Psoas muscle (tissue), 8 donors: ENCODE data around the gene CELF4. TPM values are rescaled to one million over a fixed set of nuclear protein-coding genes. Genes with fewer than 3 reads are reported as not detected.
A peak's percentile ranks its signal among the peaks of the same experiment; 100 is the strongest.

Experiments
- ATAC-seq, 4 donors: fragments of 200-7000 bp; cut with Tn5 transposase; one replicate each; pipeline ENCODE4 v1.9.1; 2020; ENCODE audit warnings: moderate library complexity in 3 of 4, mild to moderate bottlenecking in 2 of 4
- DNase-seq, 2 donors: peaks; one replicate each; pipeline ENCODE4 v3.0.0-alpha.2; 2020
- H3K27ac ChIP-seq: fragments of 200-600 bp; one replicate; pipeline ENCODE4 v1.8.0; 2022
- H3K27me3 ChIP-seq, 3 donors: fragments of 200-600 bp in 1 of 3; one replicate each; pipeline versions ENCODE4 v1.6.1 to v1.8.0; 2013 to 2022; ENCODE audit warnings: low read length in 2 of 3, mild to moderate bottlenecking in 2 of 3, moderate library complexity in 1 of 3; ENCODE audit not compliant: insufficient read depth in 3 of 3
- H3K36me3 ChIP-seq, 2 donors: fragments of 200-600 bp in 1 of 2; one replicate each; pipeline versions ENCODE4 v1.6.1 to v1.8.0; 2013 to 2022; ENCODE audit warnings: low read depth in 1 of 2, mild to moderate bottlenecking in 1 of 2, moderate library complexity in 1 of 2; ENCODE audit not compliant: insufficient read depth in 1 of 2
- H3K4me1 ChIP-seq: fragments of 200-600 bp; one replicate; pipeline ENCODE4 v1.8.0; 2022
- H3K4me3 ChIP-seq: fragments of 200-600 bp; one replicate; pipeline ENCODE4 v1.8.0; 2022; ENCODE audit warnings: mild to moderate bottlenecking
- H3K9me3 ChIP-seq: fragments of 200-600 bp; one replicate; pipeline ENCODE4 v1.8.0; 2022
- CTCF ChIP-seq: fragments of 200-600 bp; IDR thresholded peaks from one replicate; pipeline ENCODE4 v1.8.0; 2022; ENCODE audit warnings: antibody characterized with exemption
- WGBS, 3 donors: extraction: QIAGEN DNeasy Blood & Tissue Kit; methylation state at CpG; one replicate each; pipeline versions ENCODE4 v1.1.6 to v1.1.7; 2013; 5-methylcytosine and 5-hydroxymethylcytosine counted together
- intact Hi-C, 2 donors: fragments of 100-400 bp; cut with DNase I; formaldehyde crosslinking; loops; one replicate each; pipeline versions ENCODE4 v1.11.0 to v1.14.2; 2022
- polyA plus RNA-seq, 3 donors: library from polyadenylated mRNA; stranded (reverse); fragments of 200-250 nt; gene quantifications; one replicate each; pipeline ENCODE4 v1.2.3, GENCODE V29; 2013
- total RNA-seq, 4 donors: library from RNA; stranded (reverse); fragmentation: NEBNext Ultra II Directional in 2 of 4; extraction: Animal tissue kit (Norgen Biotek cat#: 25700) in 2 of 4; gene quantifications; one replicate each; pipeline versions ENCODE4 v1.2.1 to v1.2.4, GENCODE V29; 2021 to 2023
- donor health status: healthy with polysubstance abuse.
- donor health status: DM: no; HTN: no; CAD: no; lungs with moderate emphysema.
- donor health status: Bipolar disorder and iron deficiency.
- donor health status: healthy.
- donor health status: DM: yes; HTN: yes; CAD: no.
- donor health status: DM: no; HTN: no; CAD: no.
- donor health status: DM: no; HTN: no; CAD: no.
- donor health status: DM: yes; HTN: yes; CAD: no.

Gene CELF4
- total and polyA plus RNA-seq, 7 donors = 0.17 to 0.28 (median 0.17) TPM; not detected in 3

- H3K27ac ChIP-seq = no peak overlapping the region
- no peak for ATAC-seq
- H3K9me3 ChIP-seq = no peaks in the 10 kb centered on the region
- H3K4me1 ChIP-seq = no peaks in the 10 kb centered on the region
- peaks cover 0 to 59% (median 5%) of the 10 kb centered on the region in 3 donors for H3K27me3 ChIP-seq
- no peak for DNase-seq
- H3K36me3 ChIP-seq = no peaks in the 10 kb centered on the region
- intact Hi-C loops = loop anchor here in 1 of 2 donors (5.0 kb wide), 1 partner anchor 56 kb away; no protein-coding TSS in a partner anchor
- no peak overlapping the region for H3K4me3 ChIP-seq
- WGBS, 3 donors = 75 to 84% (median 80%) methylated on average over 4 of the region's 4 CpGs
- TF ChIP-seq CTCF = no peak
Observed at GRCh38 chr18:37543321-37543720, 22.3 kb downstream of the CELF4 start.

GRCh38 chr18:37541517-37541916 lies 24.1 kb downstream of the CELF4 start:
- DNase-seq (peak in 1 of 2 donors; percentile 22), ATAC-seq (no peak)
- Histone ChIP-seq H3K27ac (no peak overlapping the region), H3K36me3 (no peaks in the 10 kb centered on the region), H3K27me3 (peaks cover 0 to 70% (median 5%) of the 10 kb centered on the region in 3 donors), H3K4me3 (no peak overlapping the region), H3K4me1 (no peaks in the 10 kb centered on the region), H3K9me3 (no peaks in the 10 kb centered on the region)
- 76 to 79% (median 76%) methylated on average over 7 of the region's 7 CpGs for WGBS, 3 donors
- intact Hi-C loops = loop anchor here in 1 of 2 donors (5.0 kb wide), 1 partner anchor 54 kb away; no protein-coding TSS in a partner anchor
- no peak for TF ChIP-seq CTCF

- H3K4me1 ChIP-seq = no peaks in the 10 kb centered on the region
- no peak for TF ChIP-seq CTCF
- ATAC-seq (no peak), DNase-seq (peak in 1 of 2 donors; percentile 20)
- H3K36me3 ChIP-seq = no peaks in the 10 kb centered on the region
- WGBS, 3 donors = 39 to 53% (median 41%) methylated on average over 9 of the region's 9 CpGs
- intact Hi-C loops = loop anchor here in 1 of 2 donors (5.0 kb wide), 1 partner anchor 53 kb away; no protein-coding TSS in a partner anchor
- H3K27ac ChIP-seq = no peak overlapping the region
- H3K9me3 ChIP-seq = no peaks in the 10 kb centered on the region
- H3K27me3 ChIP-seq = peaks cover 0 to 75% (median 5%) of the 10 kb centered on the region in 3 donors
- H3K4me3 ChIP-seq = no peak overlapping the region
Observed at GRCh38 chr18:37540424-37541138, 25.0 kb downstream of the CELF4 start.

- H3K27ac ChIP-seq = no peak overlapping the region
- H3K9me3 ChIP-seq = no peaks in the 10 kb centered on the region
- H3K36me3 ChIP-seq = no peaks in the 10 kb centered on the region
- ATAC-seq (no peak), DNase-seq (peak in 1 of 2 donors; percentile 12)
- peaks cover 0 to 66% (median 5%) of the 10 kb centered on the region in 3 donors for H3K27me3 ChIP-seq
- no peak overlapping the region for H3K4me3 ChIP-seq
- whole genome bisulfite sequencing, 3 donors = 59 to 84% (median 79%) methylated on average over 4 of the region's 4 CpGs
- TF ChIP-seq CTCF = no peak
- intact Hi-C loops = loop anchor here (1.0 to 5.0 kb wide), 5 partner anchors 92 to 597 kb away; no protein-coding TSS in a partner anchor
- H3K4me1 ChIP-seq = no peaks in the 10 kb centered on the region
Observed at GRCh38 chr18:37539236-37539635, 26.4 kb downstream of the CELF4 start.
